Sigmoid colon (tissue), 4 donors: Measurements from ENCODE around the gene PHLPP1.

Experiments
- CTCF ChIP-seq, 4 experiments: fragments of 450-650 bp in 3 of 4; fragments of 200-600 bp in 1 of 4; IDR thresholded peaks; one replicate each; pipeline ENCODE4 v1.5.1; 2016 to 2019; ENCODE audit warnings: antibody characterized with exemption in 4 of 4, mild to moderate bottlenecking in 3 of 4, moderate library complexity in 2 of 4
- EP300 ChIP-seq, 4 donors: sonication (generic); formaldehyde crosslinking; IDR thresholded peaks; one replicate each; pipeline ENCODE4 v1.6.1; 2017; ENCODE audit warnings: antibody characterized with exemption in 4 of 4
- POLR2AphosphoS5 ChIP-seq, 4 donors: sonication (generic); formaldehyde crosslinking; IDR thresholded peaks; one replicate each; pipeline ENCODE4 v1.6.1; 2017; ENCODE audit warnings: antibody characterized with exemption in 4 of 4

- TF ChIP-seq CTCF (IDR thresholded peaks at IDR 0.05) (no peak), EP300 (IDR thresholded peaks at IDR 0.05) (no peak), POLR2AphosphoS5 (IDR thresholded peaks at IDR 0.05) (no peak)
Measured at GRCh38 chr18:62847081-62847480, 131.7 kb downstream of the PHLPP1 start.
